IMR-90 (cell line): Measurements from ENCODE around the gene AFAP1L2. TPM values are rescaled to one million over a fixed set of nuclear protein-coding genes. Genes with fewer than 3 reads are reported as not detected.

Experiments
- ATAC-seq: fragments of 200-7000 bp; cut with Tn5 transposase; 2 replicates; pipeline ENCODE4 v1.9.1; 2020; ENCODE audit warnings: low read depth, mild to moderate bottlenecking, moderate library complexity
- BruUV-seq: library from RNA; stranded (reverse); fragments of 400-500 nt; replicated peaks from 2 replicates; lab custom pipeline; 2021; lab: Mats Ljungman, UMichigan
- CTCF ChIA-PET: fragments of 300-600 bp; formaldehyde crosslinking; extraction: SDS; loops from one replicate; lab custom pipeline; 2021; ENCODE audit warnings: antibody characterized with exemption; lab: Yijun Ruan, JAX
- POLR2A ChIA-PET: fragments of 300-600 bp; sonication (Branson Sonifier 250); formaldehyde crosslinking; loops from one replicate; lab custom pipeline; 2022; ENCODE audit warnings: antibody characterized with exemption; ENCODE audit not compliant: unreplicated experiment; lab: Charles Lee
- DNase-seq: peaks from one replicate; pipeline ENCODE4 v3.0.0; 2013
- H2AFZ ChIP-seq: replicated peaks from 2 replicates; pipeline ENCODE3; 2013; ENCODE audit warnings: low read length, mild to moderate bottlenecking; ENCODE audit not compliant: poor library complexity
- H2AK5ac ChIP-seq: 2 replicates; pipeline ENCODE4 v1.6.1; 2013; ENCODE audit warnings: low read depth, low read length, inconsistent platforms
- H2AK9ac ChIP-seq: replicated peaks from 2 replicates; pipeline ENCODE3; 2013; ENCODE audit warnings: mild to moderate bottlenecking, low read depth, low read length, moderate library complexity; ENCODE audit not compliant: poor library complexity
- H2BK120ac ChIP-seq: 2 replicates; pipeline ENCODE4 v1.6.1; 2013; ENCODE audit warnings: low read depth, low read length, inconsistent platforms
- H2BK15ac ChIP-seq: 3 replicates; pipeline ENCODE4 v1.6.1; 2013; ENCODE audit warnings: low read depth, low read length, inconsistent platforms
- H2BK20ac ChIP-seq: 2 replicates; pipeline ENCODE4 v1.6.1; 2013; ENCODE audit warnings: low read depth, mild to moderate bottlenecking, inconsistent platforms, low read length, moderate library complexity
- H2BK5ac ChIP-seq: 2 replicates; pipeline ENCODE4 v1.6.1; 2013; ENCODE audit warnings: mild to moderate bottlenecking, low read depth, low read length, inconsistent platforms; ENCODE audit not compliant: poor library complexity, severe bottlenecking
- H3K14ac ChIP-seq: replicated peaks from 2 replicates; pipeline ENCODE4 v1.6.1; 2013; ENCODE audit warnings: low read depth, low read length, inconsistent platforms
- H3K18ac ChIP-seq: 2 replicates; pipeline ENCODE4 v1.6.1; 2013; ENCODE audit warnings: low read depth, low read length, control low read depth
- H3K23ac ChIP-seq: 2 replicates; pipeline ENCODE4 v1.6.1; 2013; ENCODE audit warnings: low read depth, low read length, inconsistent platforms
- H3K27ac ChIP-seq: 2 replicates; pipeline ENCODE4 v1.5.1; 2013; ENCODE audit warnings: mild to moderate bottlenecking, control low read depth, low read length; ENCODE audit not compliant: insufficient read depth
- H3K27me3 ChIP-seq: 2 replicates; pipeline ENCODE4 v1.6.1; 2013; ENCODE audit warnings: low read length; ENCODE audit not compliant: control insufficient read depth, insufficient read depth
- H3K36me3 ChIP-seq: 2 replicates; pipeline ENCODE4 v1.6.1; 2013; ENCODE audit warnings: low read length, mixed read lengths; ENCODE audit not compliant: control insufficient read depth, insufficient read depth
- H3K4ac ChIP-seq: 2 replicates; pipeline ENCODE4 v1.6.1; 2013; ENCODE audit warnings: low read depth, low read length, inconsistent platforms
- H3K4me1 ChIP-seq: 2 replicates; pipeline ENCODE4 v1.6.1; 2013; ENCODE audit warnings: low read length, mixed read lengths; ENCODE audit not compliant: control insufficient read depth, insufficient read depth
- H3K4me2 ChIP-seq: 2 replicates; pipeline ENCODE4 v1.6.1; 2013; ENCODE audit warnings: low read depth, mild to moderate bottlenecking, control low read depth, low read length, moderate library complexity
- H3K4me3 ChIP-seq: 2 replicates; pipeline ENCODE4 v1.5.1; 2013; ENCODE audit warnings: low read depth, mild to moderate bottlenecking, control low read depth, low read length, moderate library complexity; ENCODE audit not compliant: insufficient read depth
- H3K56ac ChIP-seq: 2 replicates; pipeline ENCODE4 v1.6.1; 2013; ENCODE audit warnings: low read length, inconsistent platforms; ENCODE audit not compliant: insufficient read depth; ENCODE audit errors: extremely low read depth
- H3K79me1 ChIP-seq, 2 experiments: 2 replicates each; pipeline ENCODE4 v1.6.1; 2013; ENCODE audit warnings: low read length in 2 of 2, inconsistent platforms in 1 of 2, low read depth in 1 of 2
- H3K9ac ChIP-seq: 2 replicates; pipeline ENCODE4 v1.6.1; 2013; ENCODE audit warnings: low read depth, low read length, control low read depth
- H3K9me1 ChIP-seq: 2 replicates; pipeline ENCODE4 v1.6.1; 2013; ENCODE audit warnings: low read length, inconsistent platforms; ENCODE audit not compliant: insufficient read depth
- H3K9me3 ChIP-seq: 2 replicates; pipeline ENCODE4 v1.6.1; 2013; ENCODE audit warnings: low read length; ENCODE audit not compliant: control insufficient read depth, insufficient read depth
- H4K20me1 ChIP-seq: 2 replicates; pipeline ENCODE4 v1.6.1; 2013; ENCODE audit warnings: low read length, inconsistent platforms; ENCODE audit not compliant: insufficient read depth
- H4K5ac ChIP-seq: 2 replicates; pipeline ENCODE4 v1.6.1; 2013; ENCODE audit warnings: mild to moderate bottlenecking, low read depth, low read length, control low read depth
- H4K8ac ChIP-seq, 2 experiments: 2 replicates each; pipeline ENCODE4 v1.6.1; 2013; ENCODE audit warnings: low read depth in 2 of 2, low read length in 2 of 2, control low read depth in 1 of 2, inconsistent platforms in 1 of 2
- H4K91ac ChIP-seq: 2 replicates; pipeline ENCODE4 v1.6.1; 2013; ENCODE audit warnings: low read depth, low read length, inconsistent platforms; ENCODE audit not compliant: insufficient read depth
- BHLHE40 ChIP-seq: fragments of 150-350 bp; IDR thresholded peaks from 2 replicates; pipeline ENCODE4 v1.6.1; 2016; ENCODE audit warnings: mild to moderate bottlenecking, low read depth, low read length
- CEBPB ChIP-seq: IDR thresholded peaks from 2 replicates; pipeline ENCODE4 v1.6.1; 2012; ENCODE audit warnings: low read depth, low read length, improper control_type of control experiment
- CHD1 ChIP-seq: IDR thresholded peaks from 2 replicates; pipeline ENCODE4 v1.6.1; 2012; ENCODE audit warnings: low read depth, low read length, improper control_type of control experiment
- FOS ChIP-seq: fragments of 150-350 bp; IDR thresholded peaks from 2 replicates; pipeline ENCODE4 v1.6.1; 2016; ENCODE audit warnings: low read depth, low read length
- MAFK ChIP-seq: IDR thresholded peaks from 2 replicates; pipeline ENCODE4 v1.6.1; 2012; ENCODE audit warnings: low read depth, low read length, improper control_type of control experiment
- MAZ ChIP-seq: IDR thresholded peaks from 2 replicates; pipeline ENCODE4 v1.6.1; 2012; ENCODE audit warnings: low read depth, mild to moderate bottlenecking, low read length, improper control_type of control experiment, moderate library complexity, borderline replicate concordance
- MXI1 ChIP-seq: IDR thresholded peaks from 2 replicates; pipeline ENCODE4 v1.6.1; 2012; ENCODE audit warnings: low read depth, mild to moderate bottlenecking, low read length, moderate library complexity, borderline replicate concordance
- NFE2L2 ChIP-seq: fragments of 150-350 bp; IDR thresholded peaks from 2 replicates; pipeline ENCODE4 v1.6.1; 2016; ENCODE audit warnings: low read depth, mild to moderate bottlenecking, low read length
- POLR2A ChIP-seq: IDR thresholded peaks from 2 replicates; pipeline ENCODE4 v1.6.1; 2012; ENCODE audit warnings: mild to moderate bottlenecking, low read depth, low read length
- RAD21 ChIP-seq: IDR thresholded peaks from 2 replicates; pipeline ENCODE4 v1.6.1; 2012; ENCODE audit warnings: low read length, improper control_type of control experiment
- RCOR1 ChIP-seq: IDR thresholded peaks from 2 replicates; pipeline ENCODE4 v1.6.1; 2012; ENCODE audit warnings: mild to moderate bottlenecking, low read length, improper control_type of control experiment; ENCODE audit not compliant: insufficient replicate concordance
- RFX5 ChIP-seq: IDR thresholded peaks from 2 replicates; pipeline ENCODE4 v1.8.0; 2012; ENCODE audit warnings: low read depth, mild to moderate bottlenecking, low read length, moderate library complexity
- whole genome bisulfite sequencing, 2 experiments: methylation state at CpG; one replicate each; pipeline versions ENCODE4 v1.1.5 to v1.1.7; 2013; ENCODE audit warnings: missing lambda C conversion rate in 2 of 2; ENCODE audit not compliant: insufficient read length in 1 of 2; ENCODE audit errors: extremely low coverage in 2 of 2; 5-methylcytosine and 5-hydroxymethylcytosine counted together
- dilution Hi-C: fragments of 300-500 bp; cut with HindIII; formaldehyde crosslinking; loops from one replicate; pipeline ENCODE4 v1.14.3; 2018; ENCODE audit warnings: low sequenced_read_pairs; ENCODE audit not compliant: unreplicated experiment
- in situ Hi-C: fragments of 300-500 bp; cut with MboI; formaldehyde crosslinking; loops from 3 replicates; pipeline ENCODE4 v1.14.3; 2019; ENCODE audit warnings: low sequenced_read_pairs, inconsistent platforms, mixed read lengths
- intact Hi-C: fragments of 100-400 bp; cut with micrococcal nuclease; formaldehyde crosslinking; loops from 2 replicates; pipeline ENCODE4 v1.10.0; 2022
- polyA plus RNA-seq, 3 experiments: library from polyadenylated mRNA; depleted of rRNA; stranded (reverse); fragments of >200 nt; gene quantifications; 2 replicates each; pipeline ENCODE4 v1.2.3, GENCODE V29; 2012; ENCODE audit warnings: low replicate concordance in 1 of 3
- total RNA-seq: library from RNA; depleted of rRNA; stranded (reverse); fragments of >200 nt; gene quantifications from 2 replicates; pipeline ENCODE4 v1.2.3, GENCODE V29; 2012
- TF ChIP-seq, protein P1 (sequence below): fragments of 150-350 bp; IDR thresholded peaks from 2 replicates; pipeline ENCODE4 v1.6.1; 2016; ENCODE audit warnings: low read depth, mild to moderate bottlenecking, low read length, moderate library complexity, borderline replicate concordance
- TF ChIP-seq, protein P2 (sequence below): conservative IDR thresholded peaks from 2 replicates; pipeline ENCODE4 v1.5.1; 2012; ENCODE audit warnings: mild to moderate bottlenecking, low read depth, low read length, improper control_type of control experiment
- TF ChIP-seq, protein P3 (sequence below): fragments of 150-350 bp; IDR thresholded peaks from 2 replicates; pipeline ENCODE4 v1.6.1; 2017; ENCODE audit warnings: mild to moderate bottlenecking, antibody characterized with exemption, low read length, low read depth

Gene AFAP1L2
- total and polyA plus RNA-seq, 2 of the 4 experiments (the other 2 are of a cell fraction): under 0.01 to 0.10 TPM

GRCh38 chr10:114359041-114359952, 45.0 kb downstream of the AFAP1L2 start:
- Histone ChIP-seq H4K20me1 (no peaks in the 10 kb centered on the region), H3K4ac (no peak overlapping the region), H2BK5ac (no peak overlapping the region), H3K27ac (no peak overlapping the region), H3K9ac (no peak overlapping the region), H3K9me1 (peaks cover 4% of the 10 kb centered on the region; the same call in 1 of the 2 replicates), H2AK9ac (no peak overlapping the region), H2BK20ac (no peak overlapping the region), H4K5ac (no peak overlapping the region), H3K4me1 (peaks cover 3% of the 10 kb centered on the region; the same call in 1 of the 2 replicates), H3K36me3 (no peaks in the 10 kb centered on the region), H3K14ac (no peak overlapping the region), H3K9me3 (peaks cover 4% of the 10 kb centered on the region; the same call in 1 of the 2 replicates), H3K79me1 (no peaks in the 10 kb centered on the region), H3K4me3 (no peak overlapping the region), H3K56ac (no peak overlapping the region), H2AFZ (no peak overlapping the region), H4K91ac (no peak overlapping the region), H3K27me3 (peaks cover 19% of the 10 kb centered on the region), H2BK15ac (no peak overlapping the region), H3K18ac (no peak overlapping the region), H2BK120ac (no peak overlapping the region), H2AK5ac (no peak overlapping the region), H3K23ac (no peak overlapping the region), H4K8ac (no peak overlapping the region), H3K4me2 (no peak overlapping the region)
- ChIA-PET POLR2A (no interaction called here), CTCF (no interaction called here)
- dilution Hi-C loops: no loop called here
- DNase-seq: no peak
- intact Hi-C loops: no loop called here
- no CpG with 5 or more reads among the region's 3 CpGs for WGBS, 2 experiments
- peak; percentile 21; the same call in 1 of the 2 replicates for ATAC-seq
- in situ Hi-C loops: no loop called here
- BruUV-seq: no TSS peak
- TF ChIP-seq CHD1 (no peak), MAFK (no peak), MXI1 (no peak), CEBPB (no peak), MAZ (no peak), FOS (no peak), BHLHE40 (no peak), RFX5 (no peak), NFE2L2 (no peak), RCOR1 (no peak), RAD21 (no peak), POLR2A (no peak)
- TF ChIP-seq, protein P1, sequence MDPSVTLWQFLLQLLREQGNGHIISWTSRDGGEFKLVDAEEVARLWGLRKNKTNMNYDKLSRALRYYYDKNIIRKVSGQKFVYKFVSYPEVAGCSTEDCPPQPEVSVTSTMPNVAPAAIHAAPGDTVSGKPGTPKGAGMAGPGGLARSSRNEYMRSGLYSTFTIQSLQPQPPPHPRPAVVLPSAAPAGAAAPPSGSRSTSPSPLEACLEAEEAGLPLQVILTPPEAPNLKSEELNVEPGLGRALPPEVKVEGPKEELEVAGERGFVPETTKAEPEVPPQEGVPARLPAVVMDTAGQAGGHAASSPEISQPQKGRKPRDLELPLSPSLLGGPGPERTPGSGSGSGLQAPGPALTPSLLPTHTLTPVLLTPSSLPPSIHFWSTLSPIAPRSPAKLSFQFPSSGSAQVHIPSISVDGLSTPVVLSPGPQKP: no peak
- TF ChIP-seq, protein P2, sequence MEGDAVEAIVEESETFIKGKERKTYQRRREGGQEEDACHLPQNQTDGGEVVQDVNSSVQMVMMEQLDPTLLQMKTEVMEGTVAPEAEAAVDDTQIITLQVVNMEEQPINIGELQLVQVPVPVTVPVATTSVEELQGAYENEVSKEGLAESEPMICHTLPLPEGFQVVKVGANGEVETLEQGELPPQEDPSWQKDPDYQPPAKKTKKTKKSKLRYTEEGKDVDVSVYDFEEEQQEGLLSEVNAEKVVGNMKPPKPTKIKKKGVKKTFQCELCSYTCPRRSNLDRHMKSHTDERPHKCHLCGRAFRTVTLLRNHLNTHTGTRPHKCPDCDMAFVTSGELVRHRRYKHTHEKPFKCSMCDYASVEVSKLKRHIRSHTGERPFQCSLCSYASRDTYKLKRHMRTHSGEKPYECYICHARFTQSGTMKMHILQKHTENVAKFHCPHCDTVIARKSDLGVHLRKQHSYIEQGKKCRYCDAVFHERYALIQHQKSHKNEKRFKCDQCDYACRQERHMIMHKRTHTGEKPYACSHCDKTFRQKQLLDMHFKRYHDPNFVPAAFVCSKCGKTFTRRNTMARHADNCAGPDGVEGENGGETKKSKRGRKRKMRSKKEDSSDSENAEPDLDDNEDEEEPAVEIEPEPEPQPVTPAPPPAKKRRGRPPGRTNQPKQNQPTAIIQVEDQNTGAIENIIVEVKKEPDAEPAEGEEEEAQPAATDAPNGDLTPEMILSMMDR: no peak
- TF ChIP-seq, protein P3, sequence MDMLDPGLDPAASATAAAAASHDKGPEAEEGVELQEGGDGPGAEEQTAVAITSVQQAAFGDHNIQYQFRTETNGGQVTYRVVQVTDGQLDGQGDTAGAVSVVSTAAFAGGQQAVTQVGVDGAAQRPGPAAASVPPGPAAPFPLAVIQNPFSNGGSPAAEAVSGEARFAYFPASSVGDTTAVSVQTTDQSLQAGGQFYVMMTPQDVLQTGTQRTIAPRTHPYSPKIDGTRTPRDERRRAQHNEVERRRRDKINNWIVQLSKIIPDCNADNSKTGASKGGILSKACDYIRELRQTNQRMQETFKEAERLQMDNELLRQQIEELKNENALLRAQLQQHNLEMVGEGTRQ: no peak
